Ishikawa (cell line): Measurements from ENCODE around the gene LACTB.

Source experiments
- CEBPB ChIP-seq: IDR thresholded peaks from 2 replicates; pipeline ENCODE4 v1.6.1; 2012
- CREB1 ChIP-seq: IDR thresholded peaks from 2 replicates; pipeline ENCODE4 v1.6.1; 2012; ENCODE audit warnings: low read depth
- EGR1 ChIP-seq: IDR thresholded peaks from 2 replicates; pipeline ENCODE4 v1.6.1; 2012
- EP300 ChIP-seq: IDR thresholded peaks from 2 replicates; pipeline ENCODE4 v1.6.1; 2012; ENCODE audit warnings: borderline replicate concordance
- FOXM1 ChIP-seq: IDR thresholded peaks from 2 replicates; pipeline ENCODE4 v1.6.1; 2012; ENCODE audit warnings: low read depth, borderline replicate concordance
- MAX ChIP-seq: IDR thresholded peaks from 2 replicates; pipeline ENCODE4 v1.6.1; 2012
- NFIC ChIP-seq: IDR thresholded peaks from 2 replicates; pipeline ENCODE4 v1.6.1; 2012
- RAD21 ChIP-seq: IDR thresholded peaks from 2 replicates; pipeline ENCODE4 v1.6.1; 2012; ENCODE audit warnings: low read depth
- REST ChIP-seq: IDR thresholded peaks from 2 replicates; pipeline ENCODE4 v1.6.1; 2012; ENCODE audit warnings: low read depth, mild to moderate bottlenecking
- TAF1 ChIP-seq: IDR thresholded peaks from 2 replicates; pipeline ENCODE4 v1.6.1; 2012; ENCODE audit warnings: low read depth, mild to moderate bottlenecking
- TCF12 ChIP-seq: IDR thresholded peaks from 2 replicates; pipeline ENCODE4 v1.6.1; 2012; ENCODE audit warnings: low read depth
- TEAD4 ChIP-seq: IDR thresholded peaks from 2 replicates; pipeline ENCODE4 v1.6.1; 2012
- USF1 ChIP-seq: IDR thresholded peaks from 2 replicates; pipeline ENCODE4 v1.6.1; 2012
- YY1 ChIP-seq: IDR thresholded peaks from 2 replicates; pipeline ENCODE4 v1.6.1; 2012; ENCODE audit warnings: low read depth
- ZBTB7A ChIP-seq: IDR thresholded peaks from 2 replicates; pipeline ENCODE4 v1.6.1; 2012; ENCODE audit warnings: low read depth

LACTB gene

GRCh38 chr15:63121382-63122001 lies at the start of gene LACTB:
Gene LACTB, plus strand, starts transcription at chr15:63121861. Its CDS starts 11 bp downstream, at chr15:63121872.
- TF ChIP-seq EP300 (no peak), EGR1 (no peak), ZBTB7A (no peak), CREB1 (no peak), REST (no peak), RAD21 (no peak), TEAD4 (no peak), NFIC (no peak), TAF1 (peak; percentile 63; the same call in 1 of the 2 replicates), YY1 (peak; percentile 83), CEBPB (no peak), USF1 (no peak), FOXM1 (no peak), TCF12 (no peak), MAX (peak; percentile 35; the same call in 1 of the 2 replicates)

- TF ChIP-seq ZBTB7A (no peak), REST (no peak), YY1 (no peak), TEAD4 (no peak), NFIC (no peak), EP300 (no peak), TCF12 (no peak)
Measured at GRCh38 chr15:63072023-63072650, 49.5 kb upstream of the LACTB start.

- TF ChIP-seq USF1, result no peak
- TF ChIP-seq EP300, result no peak
- TF ChIP-seq RAD21, result no peak
- no peak for TF ChIP-seq FOXM1
- no peak for TF ChIP-seq MAX
- TF ChIP-seq ZBTB7A, result no peak
- TF ChIP-seq REST, result no peak
- no peak for TF ChIP-seq TAF1
- TF ChIP-seq YY1, result no peak
- no peak for TF ChIP-seq TCF12
- no peak for TF ChIP-seq CEBPB
- TF ChIP-seq CREB1, result no peak
- no peak for TF ChIP-seq EGR1
- TF ChIP-seq TEAD4, result no peak
- TF ChIP-seq NFIC, result no peak
Measured at GRCh38 chr15:63072809-63073277, 48.8 kb upstream of the LACTB start.
